AG10803 (cell line): ENCODE data around the gene PLPP3.

Experiments used
- DNase-seq: peaks from one replicate; pipeline ENCODE4 v3.0.0; 2010; ENCODE audit warnings: low read depth
- H3K4me3 ChIP-seq: 2 replicates; pipeline ENCODE4 v1.5.1; 2011; ENCODE audit warnings: mild to moderate bottlenecking, low read length, control low read depth
- TF ChIP-seq, protein P1 (sequence below): conservative IDR thresholded peaks from 2 replicates; pipeline ENCODE4 v1.5.1; 2011; ENCODE audit warnings: mild to moderate bottlenecking, low read length, control low read depth, inconsistent platforms

Gene PLPP3

DNA sequence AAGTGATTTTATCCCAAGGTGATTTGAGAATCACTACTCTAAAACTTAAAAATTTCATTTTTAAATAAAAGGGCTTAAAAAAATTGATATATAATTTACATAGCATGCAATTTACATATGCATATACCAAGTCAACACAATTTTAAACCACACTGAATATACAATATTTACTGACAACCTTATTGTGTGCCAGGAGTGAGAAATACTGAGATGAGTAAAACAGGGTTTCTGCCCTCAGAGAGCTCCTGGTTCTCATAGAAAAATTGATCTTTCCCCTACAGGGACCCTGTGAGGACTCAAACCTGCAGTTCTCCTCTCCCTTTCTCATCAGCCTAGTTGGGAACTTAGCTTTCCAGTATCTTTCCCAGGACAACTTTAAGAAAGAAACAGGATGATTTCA, 27.0 kb downstream of the PLPP3 start:
- TF ChIP-seq, protein P1, sequence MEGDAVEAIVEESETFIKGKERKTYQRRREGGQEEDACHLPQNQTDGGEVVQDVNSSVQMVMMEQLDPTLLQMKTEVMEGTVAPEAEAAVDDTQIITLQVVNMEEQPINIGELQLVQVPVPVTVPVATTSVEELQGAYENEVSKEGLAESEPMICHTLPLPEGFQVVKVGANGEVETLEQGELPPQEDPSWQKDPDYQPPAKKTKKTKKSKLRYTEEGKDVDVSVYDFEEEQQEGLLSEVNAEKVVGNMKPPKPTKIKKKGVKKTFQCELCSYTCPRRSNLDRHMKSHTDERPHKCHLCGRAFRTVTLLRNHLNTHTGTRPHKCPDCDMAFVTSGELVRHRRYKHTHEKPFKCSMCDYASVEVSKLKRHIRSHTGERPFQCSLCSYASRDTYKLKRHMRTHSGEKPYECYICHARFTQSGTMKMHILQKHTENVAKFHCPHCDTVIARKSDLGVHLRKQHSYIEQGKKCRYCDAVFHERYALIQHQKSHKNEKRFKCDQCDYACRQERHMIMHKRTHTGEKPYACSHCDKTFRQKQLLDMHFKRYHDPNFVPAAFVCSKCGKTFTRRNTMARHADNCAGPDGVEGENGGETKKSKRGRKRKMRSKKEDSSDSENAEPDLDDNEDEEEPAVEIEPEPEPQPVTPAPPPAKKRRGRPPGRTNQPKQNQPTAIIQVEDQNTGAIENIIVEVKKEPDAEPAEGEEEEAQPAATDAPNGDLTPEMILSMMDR = no peak
- H3K4me3 ChIP-seq = no peak overlapping the region
- no peak for DNase-seq

DNA sequence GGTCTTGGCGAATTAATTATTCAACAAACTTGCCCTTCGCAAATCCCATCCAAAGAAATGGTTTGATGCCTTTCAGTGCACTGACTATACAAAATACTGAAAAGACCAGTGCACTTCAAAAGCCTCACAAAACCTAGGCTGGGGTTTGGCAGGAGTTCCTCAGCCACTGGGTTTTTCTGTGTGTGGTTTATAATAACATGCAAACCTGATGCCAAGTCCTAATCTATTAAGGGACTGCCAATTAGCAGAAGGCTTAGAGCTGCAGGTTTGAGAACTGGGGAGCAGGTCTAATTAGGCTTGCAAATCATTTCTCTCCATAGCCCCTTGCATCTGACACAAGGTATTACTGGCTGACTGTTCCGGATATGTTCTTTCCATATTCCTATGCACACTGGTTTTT, 27.7 kb downstream of the PLPP3 start:
- no peak overlapping the region for H3K4me3 ChIP-seq
- TF ChIP-seq, protein P1 = 0 out of 2 replicates have a peak, but pooled peaks have one; percentile 2
- no peak for DNase-seq

DNA sequence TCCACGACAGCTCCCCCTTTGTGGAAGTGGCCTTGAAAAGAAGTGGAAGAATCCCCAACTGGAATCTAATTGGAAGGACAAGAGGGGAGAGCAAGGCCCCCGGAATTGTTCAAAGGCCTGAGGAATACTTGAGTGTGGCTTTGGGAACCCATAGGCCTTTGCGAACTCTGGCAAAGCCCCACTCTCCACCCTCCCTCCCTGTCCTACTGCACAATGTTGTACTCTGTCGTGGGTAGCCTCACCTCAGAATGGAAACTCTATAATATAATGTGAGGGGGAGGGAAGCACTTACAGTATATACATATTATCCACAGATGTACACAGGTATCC, 28.5 kb downstream of the PLPP3 start:
- TF ChIP-seq, protein P1 = no peak
- H3K4me3 ChIP-seq = no peak overlapping the region
- DNase-seq = no peak

DNA sequence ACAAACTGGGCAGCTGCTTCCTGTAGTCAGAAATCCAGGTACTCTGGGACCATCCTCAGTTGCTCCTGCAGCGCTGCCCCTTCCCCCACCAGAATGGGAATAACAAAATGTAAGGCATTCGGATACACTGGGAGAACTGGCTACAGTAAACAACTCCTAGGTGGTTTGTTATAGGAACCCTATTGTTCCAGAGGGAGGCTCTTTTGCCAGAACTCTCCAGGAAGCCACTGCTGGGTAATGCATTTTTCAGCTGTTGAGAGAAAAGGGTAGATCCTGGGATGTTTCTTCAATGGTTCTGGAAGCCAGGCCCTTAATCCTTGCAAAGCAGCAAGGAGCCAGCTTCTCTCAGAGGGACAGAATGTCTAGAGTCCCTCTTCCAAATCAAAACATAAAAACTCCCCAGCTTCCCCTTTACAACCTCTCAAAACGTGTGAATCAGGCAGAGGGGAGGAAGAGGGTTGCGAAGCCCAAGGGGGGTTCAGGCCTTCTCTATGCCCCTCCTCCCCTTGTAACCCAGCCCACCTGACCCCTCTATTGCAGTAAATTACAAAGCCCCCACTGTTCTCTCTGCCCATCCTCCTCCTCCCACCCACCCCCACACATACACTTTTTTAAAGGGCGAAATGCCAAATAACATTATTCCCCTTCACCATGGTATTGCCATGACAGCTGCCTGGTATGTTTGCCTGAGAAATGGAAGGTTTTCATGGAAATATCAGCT, 29.1 kb downstream of the PLPP3 start:
- no peak for DNase-seq
- TF ChIP-seq, protein P1 = no peak
- H3K4me3 ChIP-seq = no peak overlapping the region

DNA sequence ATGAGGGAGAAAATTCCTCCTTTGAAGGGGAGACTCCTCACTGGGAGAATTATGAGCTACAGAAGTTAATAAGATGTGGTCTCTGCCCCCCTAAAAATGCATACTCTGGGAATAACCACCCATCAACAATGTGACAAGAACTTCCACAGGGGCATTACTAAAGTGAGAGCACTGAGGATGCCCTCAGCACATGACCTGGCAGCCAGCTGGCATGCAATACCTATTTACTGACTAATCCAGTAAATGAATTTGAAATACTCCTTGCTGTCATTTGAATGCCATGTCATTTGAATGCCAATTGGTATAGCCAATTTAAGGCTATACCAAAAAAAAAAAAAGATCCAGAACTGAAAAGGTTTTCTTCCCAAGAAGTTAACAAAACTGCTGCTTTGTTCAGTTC, 30.8 kb downstream of the PLPP3 start:
- H3K4me3 ChIP-seq = no peak overlapping the region
- TF ChIP-seq, protein P1 = no peak
- DNase-seq = peak; percentile 27

DNA sequence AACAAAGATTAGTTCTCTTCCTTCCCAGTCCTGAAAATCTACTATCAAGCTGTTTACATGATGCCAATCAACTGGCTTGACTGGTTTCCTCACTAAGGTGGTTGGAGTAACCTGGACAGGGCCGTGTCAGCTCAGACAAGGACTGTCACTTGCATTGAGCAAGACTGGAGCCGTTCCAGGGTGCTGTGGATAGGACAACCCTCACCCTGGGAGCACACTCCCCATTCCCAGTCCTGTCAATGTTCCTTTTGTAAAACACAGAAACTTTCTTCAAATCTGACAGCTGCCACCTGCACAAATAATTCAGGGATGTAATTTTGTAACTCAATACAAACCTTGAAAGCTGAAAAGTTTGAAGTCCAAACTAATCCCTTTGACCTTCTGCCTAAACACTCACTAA, 31.4 kb downstream of the PLPP3 start:
- no peak for DNase-seq
- no peak overlapping the region for H3K4me3 ChIP-seq
- TF ChIP-seq, protein P1 = no peak

DNA sequence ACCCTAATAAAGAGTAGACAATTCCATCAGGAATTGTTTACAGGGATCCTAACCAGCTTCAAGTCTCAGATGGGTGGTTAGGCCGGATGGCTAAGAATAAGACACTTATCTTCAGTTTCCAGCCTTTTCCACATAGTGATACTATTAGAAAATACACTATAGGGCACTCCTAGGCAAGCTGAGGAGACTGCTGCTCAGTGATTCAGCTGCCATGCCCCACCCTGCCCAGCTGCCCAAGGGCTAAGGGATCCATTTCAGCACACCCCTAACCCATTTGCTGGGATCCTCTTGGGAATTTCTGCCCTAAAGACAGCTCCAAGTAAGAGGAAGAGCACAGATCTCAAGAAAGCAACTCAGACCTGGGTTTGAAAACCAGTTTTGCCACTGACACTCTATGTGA, 31.9 kb downstream of the PLPP3 start:
- no peak overlapping the region for H3K4me3 ChIP-seq
- TF ChIP-seq, protein P1 = no peak
- no peak for DNase-seq
